ENCODE data around the gene TMX4.

DNA sequence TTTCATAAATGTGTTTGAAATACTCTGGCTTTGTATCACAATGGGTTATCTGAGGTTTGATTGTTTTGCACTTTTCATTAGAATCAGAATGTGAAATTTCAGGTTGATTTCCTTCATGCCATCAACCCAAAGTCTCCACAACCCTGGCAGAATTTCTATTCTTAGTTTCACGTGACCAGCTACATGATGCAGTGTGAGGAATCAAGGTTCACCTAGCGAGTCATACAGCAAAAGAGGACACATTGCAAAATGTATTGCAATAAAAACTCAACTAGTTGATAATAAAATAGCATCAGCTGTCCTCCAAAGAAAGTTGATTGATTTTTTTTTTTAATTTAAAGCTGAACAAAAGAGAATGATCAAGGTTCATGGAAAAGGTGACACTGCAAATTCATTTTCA, 81.5 kb downstream of the TMX4 start:
- no peak for TF ChIP-seq EZH2 (IDR thresholded peaks at IDR 0.05; ENCODE audit: borderline replicate concordance, low read depth, low read length, severe bottlenecking)
- TF ChIP-seq POLR2AphosphoS5 (IDR thresholded peaks at IDR 0.05; ENCODE audit: insufficient read depth, low read depth, low read length): no peak

All from endothelial cell of umbilical vein (primary cell).